Measurements from ENCODE around the gene PPM1K. TPM values are rescaled to one million over a fixed set of nuclear protein-coding genes. Genes with fewer than 3 reads are reported as not detected.
"Not testable (repeated sequence)": the region's sequence is repeated elsewhere in the genome, so short reads cannot be mapped to it uniquely, and the experiment has no call there.

PPM1K gene
- total RNA-seq, 4 donors from 2014 or later, result 13.0 to 18.4 (median 13.9) TPM

GRCh38 chr4:88315460-88316017 lies 31.2 kb upstream of the PPM1K start:
- DNase-seq (ENCODE audit: low spot score), result no peak
- ATAC-seq (ENCODE audit: low FRiP score), result no peak
- TF ChIP-seq CTCF (IDR thresholded peaks at IDR 0.05), result no peak

GRCh38 chr4:88313088-88313624 lies 28.8 kb upstream of the PPM1K start:
- not testable (repeated sequence) for DNase-seq (ENCODE audit: low spot score); ATAC-seq (ENCODE audit: low FRiP score)

- TF ChIP-seq CTCF (IDR thresholded peaks at IDR 0.05), result no peak
- DNase-seq (ENCODE audit: low spot score) (no peak), ATAC-seq (ENCODE audit: low FRiP score) (no peak)
These were observed 24.2 kb upstream of the PPM1K start for GRCh38 chr4:88308587-88308986.

- ATAC-seq (ENCODE audit: low FRiP score) (no peak), DNase-seq (ENCODE audit: low spot score) (no peak)
- no peak for TF ChIP-seq CTCF (IDR thresholded peaks at IDR 0.05)
These were observed 13.5 kb upstream of the PPM1K start for GRCh38 chr4:88297725-88298454.

GRCh38 chr4:88297212-88297516 lies 12.8 kb upstream of the PPM1K start:
- no peak for ATAC-seq (ENCODE audit: low FRiP score)
- DNase-seq (ENCODE audit: low spot score), result no peak
- TF ChIP-seq CTCF (IDR thresholded peaks at IDR 0.05), result no peak

- DNase-seq (ENCODE audit: low spot score), result no peak
- no peak for ATAC-seq (ENCODE audit: low FRiP score)
- no peak for TF ChIP-seq CTCF (IDR thresholded peaks at IDR 0.05)
These were observed 12.3 kb upstream of the PPM1K start for GRCh38 chr4:88296413-88297211.

- ATAC-seq (ENCODE audit: low FRiP score) (no peak), DNase-seq (ENCODE audit: low spot score) (no peak)
- TF ChIP-seq CTCF (IDR thresholded peaks at IDR 0.05), result no peak
These were observed 11.3 kb upstream of the PPM1K start for GRCh38 chr4:88295656-88296055.

Data from omental fat pad (tissue), 4 donors.